Effector memory CD4-positive, alpha-beta T cell (primary cell): ENCODE measurements around the gene CLDND2.
"Not testable (repeated sequence)": the region's sequence is repeated elsewhere in the genome, so short reads cannot be mapped to it uniquely, and the experiment has no call there.

Experiments
- DNase-seq, 3 donors: peaks; one replicate each; pipeline ENCODE4 v3.0.0-alpha.2; 2020
- H3K27ac ChIP-seq: 2 replicates; pipeline ENCODE4 v1.7.0; 2013; ENCODE audit warnings: mild to moderate bottlenecking, low read length, moderate library complexity; ENCODE audit not compliant: insufficient read depth, poor library complexity, severe bottlenecking
- H3K27me3 ChIP-seq: replicated peaks from 2 replicates; pipeline ENCODE4 v1.7.0; 2013; ENCODE audit warnings: mild to moderate bottlenecking, low read length; ENCODE audit not compliant: insufficient read depth, control insufficient read depth, poor library complexity, severe bottlenecking
- H3K36me3 ChIP-seq: 2 replicates; pipeline ENCODE4 v1.7.0; 2013; ENCODE audit warnings: mild to moderate bottlenecking, low read length, moderate library complexity; ENCODE audit not compliant: control insufficient read depth, insufficient read depth
- H3K4me1 ChIP-seq: 2 replicates; pipeline ENCODE4 v1.7.0; 2013; ENCODE audit warnings: low read length, mild to moderate bottlenecking; ENCODE audit not compliant: control insufficient read depth, insufficient read depth, poor library complexity, severe bottlenecking
- H3K4me3 ChIP-seq: 2 replicates; pipeline ENCODE4 v1.7.0; 2013; ENCODE audit warnings: low read length, low read depth, mild to moderate bottlenecking; ENCODE audit not compliant: insufficient read depth, poor library complexity, severe bottlenecking
- H3K9me3 ChIP-seq: 2 replicates; pipeline ENCODE4 v1.7.0; 2013; ENCODE audit warnings: mild to moderate bottlenecking, low read length, moderate library complexity; ENCODE audit not compliant: control insufficient read depth
- total RNA-seq, 3 donors: gene quantifications; one replicate each; lab custom pipeline; 2026; lab: John Stamatoyannopoulos, UW

CLDND2 gene, protein sequence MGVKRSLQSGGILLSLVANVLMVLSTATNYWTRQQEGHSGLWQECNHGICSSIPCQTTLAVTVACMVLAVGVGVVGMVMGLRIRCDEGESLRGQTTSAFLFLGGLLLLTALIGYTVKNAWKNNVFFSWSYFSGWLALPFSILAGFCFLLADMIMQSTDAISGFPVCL
- total RNA-seq, result 0.69 to 2.7 (median 1.9) reads per million in 3 donors

DNA sequence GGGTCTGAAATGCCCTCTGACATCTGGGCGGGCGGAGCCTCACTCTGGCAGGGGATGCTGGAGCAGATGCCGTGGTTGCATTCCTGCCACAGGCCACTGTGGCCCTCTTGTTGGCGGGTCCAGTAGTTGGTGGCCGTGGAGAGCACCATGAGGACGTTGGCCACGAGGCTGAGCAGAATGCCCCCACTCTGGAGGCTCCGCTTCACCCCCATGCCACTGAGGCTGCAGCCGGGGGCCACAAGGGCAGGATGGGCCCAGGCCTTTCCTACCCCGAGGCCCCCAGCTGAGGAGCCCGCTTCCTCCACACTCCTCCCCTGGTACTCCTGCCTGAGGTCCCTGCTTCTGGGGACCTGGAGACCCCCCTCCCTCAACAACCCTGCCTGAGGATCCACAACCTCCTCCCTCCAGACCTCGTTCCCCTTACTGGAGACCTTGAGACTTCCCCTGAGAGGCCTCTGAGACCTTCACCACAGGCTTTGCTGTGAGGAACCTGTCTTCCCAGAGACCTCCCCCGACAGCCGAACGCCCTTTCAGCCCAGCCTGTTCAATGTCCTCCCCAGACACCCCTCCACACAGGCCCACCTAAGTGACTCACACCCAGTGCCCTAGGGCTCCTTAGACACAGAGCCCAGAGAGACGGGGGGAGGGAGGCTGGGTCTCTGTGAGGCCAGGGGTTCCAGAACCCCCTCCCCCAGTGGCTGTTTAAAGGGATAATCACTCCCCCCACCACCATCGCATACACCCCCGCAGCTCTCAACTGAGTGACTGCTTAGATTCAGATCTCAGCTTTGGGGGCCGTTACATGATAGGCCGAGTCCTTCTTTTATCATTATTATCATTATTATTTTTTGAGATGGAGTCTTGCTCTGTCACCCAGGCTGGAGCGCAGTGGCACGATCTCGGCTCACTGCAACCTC is at the start of gene CLDND2:
CLDND2 (minus strand) TSS at position 638 of the 917 bp plus-strand sequence; CDS start at position 212, 426 bp downstream.
- Histone ChIP-seq H3K27ac (peak within 1 kb of the TSS; percentile 77), H3K4me1 (peaks cover 55% of the 10 kb centered on the region), H3K36me3 (no peaks in the 10 kb centered on the region), H3K27me3 (no peaks in the 10 kb centered on the region), H3K4me3 (peak within 1 kb of the TSS; percentile 88), H3K9me3 (no peaks in the 10 kb centered on the region)
- DNase-seq, result no peak

DNA sequence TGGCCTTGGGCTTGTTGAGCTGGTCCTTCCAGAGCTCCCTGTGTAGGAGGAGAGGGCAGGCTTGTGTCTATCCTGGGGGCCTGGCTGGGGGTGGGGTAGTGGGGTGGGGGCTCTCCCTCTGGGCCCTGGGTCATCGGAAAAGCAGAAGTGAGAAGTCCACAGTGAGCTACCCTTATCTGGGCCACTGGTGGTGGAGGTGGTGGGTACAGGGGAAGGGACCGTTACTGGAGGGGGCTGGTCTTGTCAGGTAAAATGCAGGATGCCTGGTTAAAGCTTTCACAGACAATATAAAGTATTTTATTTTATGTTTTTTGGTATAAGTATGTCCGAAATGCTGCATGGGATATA is 49.0 kb upstream of the CLDND2 start:
- Histone ChIP-seq H3K27ac (no peak overlapping the region), H3K9me3 (no peaks in the 10 kb centered on the region), H3K4me1 (peaks cover 2% of the 10 kb centered on the region), H3K27me3 (peaks cover 10% of the 10 kb centered on the region), H3K4me3 (no peak overlapping the region), H3K36me3 (no peaks in the 10 kb centered on the region)
- DNase-seq, result no peak

DNA sequence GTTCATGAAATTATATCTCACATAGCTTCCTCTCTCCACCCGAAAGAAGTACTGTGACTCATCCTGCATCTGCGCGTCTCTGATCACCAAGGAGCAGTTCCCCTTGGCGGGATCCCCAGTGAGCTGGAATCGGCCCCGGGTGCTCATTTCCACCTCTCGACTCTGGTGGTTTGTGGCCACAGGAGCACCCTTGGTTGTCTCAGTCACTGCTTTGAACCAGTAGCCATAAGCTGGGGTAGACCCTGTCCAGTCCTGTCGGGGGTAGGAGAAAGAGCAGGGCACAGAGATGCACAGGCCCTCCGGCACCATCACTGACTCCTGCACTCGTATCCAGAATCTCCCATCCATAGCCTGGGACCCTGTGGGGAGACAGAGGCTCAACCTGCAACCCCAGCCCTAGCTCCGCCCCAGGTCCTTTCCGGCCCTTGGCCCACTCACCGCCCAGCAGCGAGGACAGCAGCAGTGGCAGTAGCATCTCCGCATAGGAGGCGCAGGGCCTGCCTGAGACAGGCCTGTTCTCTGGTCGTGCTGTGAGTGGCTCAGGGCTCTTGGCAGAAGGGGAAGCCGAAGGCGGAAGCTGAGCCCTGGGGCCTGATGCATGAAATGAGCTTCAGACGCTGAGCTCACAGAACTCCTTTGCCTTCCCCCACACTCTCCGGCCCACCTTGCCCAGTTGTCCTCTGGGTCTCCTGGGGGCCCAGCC is 48.5 kb upstream of the CLDND2 start, which contains the start of gene SIGLEC10:
SIGLEC10 (minus strand) TSS at position 536 of the 703 bp plus-strand sequence; CDS start at position 475, 61 bp downstream.
- H3K4me3 ChIP-seq, result no peak within 1 kb of the TSS
- H3K4me1 ChIP-seq, result peaks cover 2% of the 10 kb centered on the region
- H3K36me3 ChIP-seq, result no peaks in the 10 kb centered on the region
- DNase-seq, result no peak
- no peak within 1 kb of the TSS for H3K27ac ChIP-seq
- H3K9me3 ChIP-seq, result no peaks in the 10 kb centered on the region
- peaks cover 10% of the 10 kb centered on the region for H3K27me3 ChIP-seq

DNA sequence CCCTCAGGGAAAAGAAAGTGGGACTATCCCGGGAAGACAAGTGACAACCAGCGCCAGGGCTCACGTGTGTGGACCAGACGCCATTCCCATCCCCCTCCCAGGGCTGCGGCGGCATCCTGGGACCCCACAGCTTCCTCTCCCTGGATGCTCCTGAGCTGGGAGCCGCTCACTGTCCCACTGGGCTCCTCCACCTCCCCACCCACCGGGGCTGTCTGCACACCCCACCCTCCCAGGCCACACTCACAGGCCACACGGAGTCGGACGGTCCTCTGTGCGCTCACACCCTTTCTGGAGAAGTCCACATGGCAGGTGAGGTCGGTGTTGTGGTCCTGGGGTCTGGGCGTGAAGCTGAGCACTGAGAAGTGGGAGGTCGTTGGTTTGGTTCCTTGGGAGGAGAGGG is 47.6 kb upstream of the CLDND2 start:
- H3K9me3 ChIP-seq, H3K4me3 ChIP-seq, H3K27ac ChIP-seq, DNase-seq, H3K36me3 ChIP-seq, H3K27me3 ChIP-seq, H3K4me1 ChIP-seq: not testable (repeated sequence)

DNA sequence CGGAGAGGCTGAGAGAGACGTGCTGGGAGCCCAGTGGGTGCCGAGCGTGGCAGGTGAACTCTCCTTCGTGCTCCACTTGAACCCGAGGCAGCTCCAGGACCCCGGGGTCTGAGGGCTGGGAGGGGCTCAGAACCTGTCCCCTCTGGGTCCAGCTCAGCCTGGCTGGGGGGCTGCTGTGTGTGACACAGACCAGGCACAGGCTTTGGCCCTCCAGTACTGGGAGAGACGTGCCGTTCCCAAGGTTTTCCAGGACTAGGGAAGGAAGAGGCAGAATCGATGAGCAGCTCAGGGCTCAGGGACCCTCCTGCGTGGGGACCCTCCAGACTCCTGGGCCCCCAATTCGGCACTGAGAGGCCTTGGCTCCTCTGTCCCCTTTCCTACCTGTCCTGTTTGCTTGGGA is 46.4 kb upstream of the CLDND2 start:
- Histone ChIP-seq H3K4me1 (no peaks in the 10 kb centered on the region), H3K4me3 (no peak overlapping the region), H3K36me3 (no peaks in the 10 kb centered on the region), H3K9me3 (no peaks in the 10 kb centered on the region), H3K27ac (no peak overlapping the region), H3K27me3 (no peaks in the 10 kb centered on the region)
- no peak for DNase-seq

DNA sequence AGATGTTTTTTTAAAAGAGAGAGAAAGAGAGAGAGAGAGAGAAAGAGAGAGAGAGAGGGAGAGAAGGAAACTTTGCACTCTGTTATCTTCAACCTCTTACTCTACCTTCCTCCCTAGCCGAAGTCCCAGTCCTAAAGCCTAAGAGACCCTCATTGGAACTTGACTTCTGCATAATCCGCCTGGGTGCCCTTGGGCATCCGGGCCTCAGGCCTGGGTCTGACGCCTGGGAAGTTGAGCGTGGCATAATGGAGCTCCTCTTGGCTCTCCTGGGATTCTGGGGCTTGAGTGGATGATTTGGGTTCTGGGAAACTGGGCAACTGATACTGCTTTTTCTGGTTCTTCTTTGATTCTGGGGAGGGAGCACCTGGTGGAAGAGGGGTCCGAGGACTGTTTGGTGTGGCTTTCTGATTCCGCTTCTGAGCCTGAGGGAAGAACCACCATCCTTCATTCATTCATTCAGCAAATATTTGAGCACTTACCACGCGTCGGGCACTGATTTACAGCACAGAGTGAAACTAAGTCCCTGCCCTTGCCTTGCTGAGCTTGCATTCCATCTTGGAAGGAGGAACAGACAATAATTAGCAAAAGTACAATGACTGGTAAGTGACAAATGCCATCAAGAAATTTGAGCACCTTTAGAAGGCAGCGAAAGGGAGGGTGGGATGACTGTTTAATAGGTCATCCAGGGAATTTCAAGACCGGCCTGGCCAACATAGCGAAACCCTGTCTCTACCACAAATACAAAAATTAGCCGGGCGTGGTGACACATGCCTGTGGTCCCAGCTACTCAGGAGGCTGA is 42.3 kb upstream of the CLDND2 start:
- Histone ChIP-seq H3K4me3 (no peak overlapping the region), H3K27me3 (no peaks in the 10 kb centered on the region), H3K36me3 (no peaks in the 10 kb centered on the region), H3K27ac (no peak overlapping the region), H3K4me1 (no peaks in the 10 kb centered on the region), H3K9me3 (no peaks in the 10 kb centered on the region)
- DNase-seq, result no peak

DNA sequence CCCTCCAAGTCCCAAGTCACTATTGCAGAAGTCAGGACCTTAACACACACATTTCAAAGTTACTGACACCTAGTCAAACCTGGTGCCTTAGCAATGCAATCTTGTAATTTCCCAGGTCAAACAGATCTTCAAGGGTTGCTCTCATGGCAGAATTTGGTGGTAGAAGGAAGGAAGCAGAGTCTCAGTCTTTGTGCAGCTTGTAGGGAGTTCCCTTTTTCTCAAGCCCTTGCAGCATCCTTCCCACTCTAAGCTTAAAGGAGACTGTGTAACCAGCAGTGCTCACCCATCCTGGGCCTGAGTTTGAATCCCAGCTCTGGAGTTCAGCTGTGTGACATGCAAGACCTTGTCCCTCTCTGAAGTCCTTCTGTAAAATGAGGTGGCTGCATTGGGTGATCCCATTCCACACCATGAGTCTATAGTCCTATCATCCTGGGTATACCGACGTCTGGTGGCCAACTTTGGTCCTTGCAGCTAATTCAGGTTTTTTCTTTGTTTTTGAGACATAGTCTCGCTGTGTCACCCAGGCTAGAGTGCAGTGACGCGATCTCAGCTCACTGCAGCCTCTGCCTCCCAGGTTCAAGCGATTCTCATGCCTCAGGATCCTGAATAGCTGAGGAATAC is 38.8 kb upstream of the CLDND2 start:
- Histone ChIP-seq H3K4me3 (no peak overlapping the region), H3K4me1 (no peaks in the 10 kb centered on the region), H3K36me3 (no peaks in the 10 kb centered on the region), H3K27me3 (no peaks in the 10 kb centered on the region), H3K9me3 (no peaks in the 10 kb centered on the region), H3K27ac (no peak overlapping the region)
- DNase-seq, result no peak

DNA sequence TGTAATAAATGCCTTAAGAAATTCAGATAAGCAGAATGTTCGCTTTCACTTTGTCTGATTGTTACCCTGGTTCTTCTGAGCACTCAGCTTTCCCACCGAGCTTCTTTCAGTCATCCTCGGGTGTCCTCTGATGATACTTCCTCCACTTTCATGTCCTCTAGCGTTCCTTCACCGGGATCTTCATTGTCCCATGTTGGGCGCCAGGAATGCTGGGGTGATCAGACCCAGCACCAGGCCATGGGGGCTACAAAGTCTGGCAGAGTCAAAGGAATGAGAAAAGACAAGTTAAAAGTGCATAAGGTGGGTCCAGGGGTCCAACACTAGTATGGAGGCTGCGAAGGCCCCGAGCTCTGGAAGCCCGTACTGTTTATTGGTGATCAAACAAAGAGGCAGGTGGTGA is 33.3 kb upstream of the CLDND2 start:
- Histone ChIP-seq H3K27me3 (no peaks in the 10 kb centered on the region), H3K36me3 (no peaks in the 10 kb centered on the region), H3K9me3 (no peaks in the 10 kb centered on the region), H3K27ac (no peak overlapping the region), H3K4me3 (no peak overlapping the region), H3K4me1 (no peaks in the 10 kb centered on the region)
- DNase-seq, result no peak

DNA sequence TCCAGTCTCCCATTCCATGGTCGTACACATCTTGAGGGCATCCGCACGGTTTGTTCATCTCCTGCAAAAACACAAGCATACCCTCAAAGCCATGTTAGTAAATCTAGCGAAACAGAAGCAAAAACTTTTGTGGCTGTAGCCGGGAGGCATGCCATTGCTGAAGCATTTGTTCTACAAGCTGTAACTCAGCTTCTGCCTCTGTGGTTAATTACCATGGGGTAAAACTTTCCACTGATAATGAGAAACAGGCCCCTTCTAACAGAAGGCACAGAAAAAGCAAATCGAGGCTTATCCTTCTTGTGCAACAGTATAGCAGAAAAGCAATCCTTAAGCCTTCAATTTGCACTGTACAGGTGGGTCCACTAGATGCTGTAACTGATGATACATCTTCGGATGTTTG is 31.1 kb upstream of the CLDND2 start:
- H3K4me3 ChIP-seq, H3K27ac ChIP-seq, H3K4me1 ChIP-seq, DNase-seq, H3K27me3 ChIP-seq, H3K36me3 ChIP-seq, H3K9me3 ChIP-seq: not testable (repeated sequence)
